GM23248 (cell line): ENCODE results near the gene ESYT2. TPM values are rescaled to one million over a fixed set of nuclear protein-coding genes. Genes with fewer than 3 reads are reported as not detected.

Experiments
- DNase-seq: peaks from one replicate; pipeline ENCODE4 v3.0.0-alpha.2; 2015
- H2AFZ ChIP-seq: fragments of 200-600 bp; sonication (generic); 2 replicates; pipeline ENCODE4 v1.6.1; 2016; ENCODE audit warnings: antibody characterized with exemption
- H3F3A ChIP-seq: fragments of 200-600 bp; sonication (generic); 2 replicates; pipeline ENCODE4 v1.6.1; 2016; ENCODE audit warnings: mild to moderate bottlenecking, antibody characterized with exemption, mixed run types; ENCODE audit not compliant: insufficient read depth
- H3K27ac ChIP-seq: fragments of 200-600 bp; sonication (generic); 2 replicates; pipeline ENCODE4 v1.5.1; 2016; ENCODE audit warnings: mild to moderate bottlenecking
- H3K27me3 ChIP-seq: fragments of 200-600 bp; sonication (generic); replicated peaks from 2 replicates; pipeline ENCODE4 v1.6.1; 2016; ENCODE audit warnings: mild to moderate bottlenecking; ENCODE audit not compliant: insufficient read depth
- H3K36me3 ChIP-seq: fragments of 200-600 bp; sonication (generic); 2 replicates; pipeline ENCODE4 v1.6.1; 2016; ENCODE audit warnings: low read depth, mild to moderate bottlenecking
- H3K4me1 ChIP-seq: fragments of 200-600 bp; sonication (generic); 2 replicates; pipeline ENCODE4 v1.6.1; 2016; ENCODE audit warnings: mild to moderate bottlenecking; ENCODE audit not compliant: insufficient read depth
- H3K4me2 ChIP-seq: fragments of 200-600 bp; sonication (generic); one replicate; pipeline ENCODE4 v1.6.1; 2016; ENCODE audit warnings: mild to moderate bottlenecking; ENCODE audit not compliant: unreplicated experiment
- H3K4me3 ChIP-seq: fragments of 200-600 bp; sonication (generic); 2 replicates; pipeline ENCODE4 v1.5.1; 2016; ENCODE audit warnings: mild to moderate bottlenecking
- H3K79me2 ChIP-seq: fragments of 200-600 bp; sonication (generic); 2 replicates; pipeline ENCODE4 v1.6.1; 2016; ENCODE audit warnings: mild to moderate bottlenecking; ENCODE audit not compliant: insufficient read depth
- H3K9ac ChIP-seq: fragments of 200-600 bp; sonication (generic); 2 replicates; pipeline ENCODE4 v1.6.1; 2016; ENCODE audit warnings: mild to moderate bottlenecking
- H3K9me2 ChIP-seq: fragments of 200-600 bp; sonication (generic); 2 replicates; pipeline ENCODE4 v1.6.1; 2016; ENCODE audit warnings: mixed run types, mild to moderate bottlenecking, moderate library complexity; ENCODE audit not compliant: insufficient read depth
- H3K9me3 ChIP-seq: fragments of 200-600 bp; sonication (generic); one replicate; pipeline ENCODE4 v1.6.1; 2017; ENCODE audit warnings: low read depth
- H4K20me1 ChIP-seq: fragments of 200-600 bp; sonication (generic); 2 replicates; pipeline ENCODE4 v1.6.0; 2016; ENCODE audit not compliant: insufficient read depth
- EZH2 ChIP-seq: fragments of 200-600 bp; sonication (generic); IDR thresholded peaks from 2 replicates; pipeline ENCODE4 v1.6.1; 2018; ENCODE audit warnings: antibody characterized with exemption, mild to moderate bottlenecking; ENCODE audit not compliant: insufficient read depth, poor library complexity, severe bottlenecking
- EZH2phosphoT487 ChIP-seq: fragments of 200-600 bp; sonication (generic); IDR thresholded peaks from 2 replicates; pipeline ENCODE4 v1.6.1; 2018; ENCODE audit warnings: antibody characterized with exemption, moderate library complexity, mild to moderate bottlenecking, low read depth; ENCODE audit not compliant: insufficient read depth
- WGBS, 2 experiments: methylation state at CpG; one replicate each; pipeline ENCODE4 v1.1.6; 2015 to 2017; ENCODE audit warnings: low lambda C conversion rate in 2 of 2, low coverage in 1 of 2; ENCODE audit errors: missing lambda C conversion rate in 2 of 2; 5-methylcytosine and 5-hydroxymethylcytosine counted together
- in situ Hi-C: fragments of 300-500 bp; cut with MboI; formaldehyde crosslinking; loops from 2 replicates; pipeline ENCODE4 v1.15.0; 2020
- polyA plus RNA-seq: library from polyadenylated mRNA; unstranded; fragments of >200 nt; fragmentation: Nextera tagmentation; extraction: Ambion mirVana; gene quantifications from 2 replicates; pipeline ENCODE4 v1.2.1, GENCODE V29; 2016
- total RNA-seq: library from RNA; depleted of rRNA; stranded (reverse); fragments of >200 nt; shearing (Covaris generic); gene quantifications from 2 replicates; pipeline ENCODE4 v1.2.3, GENCODE V29; 2014

The ESYT2 gene
- total and polyA plus RNA-seq, 2 experiments from 2014 or later = 49.9 to 129 TPM

- H3K36me3 ChIP-seq = peaks cover 11% of the 10 kb centered on the region; the same call in 1 of the 2 replicates
- no peaks in the 10 kb centered on the region for H3K27me3 ChIP-seq
- H3K4me2 ChIP-seq = no peak overlapping the region
- no peak for TF ChIP-seq EZH2phosphoT487
- TF ChIP-seq EZH2 = no peak
- 88% methylated on average over 8 of the region's 8 CpGs for WGBS, 2 experiments
- H2AFZ ChIP-seq = no peak overlapping the region
- H3K9me2 ChIP-seq = no peaks in the 10 kb centered on the region
- 0 out of 2 replicates have a peak, but pooled peaks cover 4% of the 10 kb centered on the region for H4K20me1 ChIP-seq
- H3K27ac ChIP-seq = peak overlapping the region; percentile 58
- H3K4me1 ChIP-seq = peaks cover 23% of the 10 kb centered on the region
- H3K9ac ChIP-seq = peak overlapping the region; percentile 15; the same call in 1 of the 2 replicates
- DNase-seq = peak; percentile 72
- in situ Hi-C loops = no loop called here
- peaks cover 99% of the 10 kb centered on the region for H3K79me2 ChIP-seq
- no peak overlapping the region for H3K4me3 ChIP-seq
- peaks cover 6% of the 10 kb centered on the region for H3F3A ChIP-seq
- H3K9me3 ChIP-seq = no peaks in the 10 kb centered on the region
These were observed 17.8 kb downstream of the ESYT2 start for GRCh38 chr7:158811461-158811860.

- WGBS, 2 experiments = 98 to 99% methylated on average over 5 of the region's 5 CpGs
- Histone ChIP-seq H3K4me2 (no peak overlapping the region), H3F3A (0 out of 2 replicates have a peak, but pooled peaks cover 6% of the 10 kb centered on the region), H3K9me3 (no peaks in the 10 kb centered on the region), H3K36me3 (peaks cover 11% of the 10 kb centered on the region; the same call in 1 of the 2 replicates), H3K79me2 (peaks cover 99% of the 10 kb centered on the region), H4K20me1 (0 out of 2 replicates have a peak, but pooled peaks cover 4% of the 10 kb centered on the region), H3K27me3 (no peaks in the 10 kb centered on the region), H3K4me1 (peaks cover 17% of the 10 kb centered on the region), H3K9ac (no peak overlapping the region), H3K9me2 (no peaks in the 10 kb centered on the region), H3K27ac (peak overlapping the region; percentile 58), H2AFZ (no peak overlapping the region), H3K4me3 (no peak overlapping the region)
- TF ChIP-seq EZH2phosphoT487 = no peak
- TF ChIP-seq EZH2 = no peak
- in situ Hi-C loops = no loop called here
- no peak for DNase-seq
These were observed 18.5 kb downstream of the ESYT2 start for GRCh38 chr7:158810846-158811245.

- H3K79me2 ChIP-seq = peaks cover 99% of the 10 kb centered on the region
- no peak for DNase-seq
- TF ChIP-seq EZH2 (no peak), EZH2phosphoT487 (no peak)
- 0 out of 2 replicates have a peak, but pooled peaks cover 6% of the 10 kb centered on the region for H3F3A ChIP-seq
- H3K9me3 ChIP-seq = no peaks in the 10 kb centered on the region
- no peak overlapping the region for H3K9ac ChIP-seq
- H3K36me3 ChIP-seq = peaks cover 11% of the 10 kb centered on the region; the same call in 1 of the 2 replicates
- no peaks in the 10 kb centered on the region for H3K27me3 ChIP-seq
- in situ Hi-C loops = no loop called here
- H3K4me2 ChIP-seq = no peak overlapping the region
- H3K4me3 ChIP-seq = no peak overlapping the region
- H3K27ac ChIP-seq = no peak overlapping the region
- H4K20me1 ChIP-seq = 0 out of 2 replicates have a peak, but pooled peaks cover 4% of the 10 kb centered on the region
- no peak overlapping the region for H2AFZ ChIP-seq
- 97 to 100% methylated on average over 1 of the region's 1 CpG for WGBS, 2 experiments
- H3K4me1 ChIP-seq = peaks cover 11% of the 10 kb centered on the region
- no peaks in the 10 kb centered on the region for H3K9me2 ChIP-seq
These were observed 19.7 kb downstream of the ESYT2 start for GRCh38 chr7:158809596-158809995.

- 95 to 98% methylated on average over 18 of the region's 18 CpGs for WGBS, 2 experiments
- no peak overlapping the region for H3K4me2 ChIP-seq
- H3K79me2 ChIP-seq = peaks cover 96% of the 10 kb centered on the region
- H3F3A ChIP-seq = 0 out of 2 replicates have a peak, but pooled peaks cover 10% of the 10 kb centered on the region
- no peaks in the 10 kb centered on the region for H3K27me3 ChIP-seq
- H3K36me3 ChIP-seq = peaks cover 11% of the 10 kb centered on the region; the same call in 1 of the 2 replicates
- H3K4me1 ChIP-seq = peaks cover 14% of the 10 kb centered on the region
- DNase-seq = no peak
- TF ChIP-seq EZH2phosphoT487 (no peak), EZH2 (no peak)
- no peak overlapping the region for H3K9ac ChIP-seq
- in situ Hi-C loops = no loop called here
- H3K27ac ChIP-seq = no peak overlapping the region
- 0 out of 2 replicates have a peak, but pooled peaks cover 4% of the 10 kb centered on the region for H4K20me1 ChIP-seq
- no peaks in the 10 kb centered on the region for H3K9me2 ChIP-seq
- H3K9me3 ChIP-seq = no peaks in the 10 kb centered on the region
- no peak overlapping the region for H3K4me3 ChIP-seq
- no peak overlapping the region for H2AFZ ChIP-seq
These were observed 21.2 kb downstream of the ESYT2 start for GRCh38 chr7:158808126-158808525.
